ENCODE measurements around the gene MOCS2.
"Not testable (repeated sequence)": the region's sequence is repeated elsewhere in the genome, so short reads cannot be mapped to it uniquely, and the experiment has no call there.

MOCS2 gene

DNA sequence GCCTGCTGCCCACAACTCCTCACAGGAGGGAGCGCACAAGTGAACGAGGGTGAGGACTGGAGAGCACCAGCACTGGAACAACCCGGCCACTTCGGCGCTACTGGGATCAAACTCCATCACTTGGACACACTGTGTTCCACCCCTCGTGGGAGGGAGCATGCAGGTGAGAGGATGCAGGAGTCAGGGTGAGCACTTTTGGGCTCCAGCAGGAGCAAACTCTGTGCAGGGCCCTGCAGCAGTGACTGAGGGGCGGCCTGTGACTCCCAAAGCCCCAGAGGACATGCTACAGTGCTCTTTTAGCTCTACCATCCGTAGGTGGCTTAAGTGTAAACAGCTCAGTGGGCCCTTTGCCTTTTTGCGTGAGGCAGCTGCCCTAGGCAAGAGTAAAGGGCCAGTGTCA, 4.4 kb upstream of the MOCS2 start:
- no peak overlapping the region for H3K9ac ChIP-seq (ENCODE audit: low read length)

DNA sequence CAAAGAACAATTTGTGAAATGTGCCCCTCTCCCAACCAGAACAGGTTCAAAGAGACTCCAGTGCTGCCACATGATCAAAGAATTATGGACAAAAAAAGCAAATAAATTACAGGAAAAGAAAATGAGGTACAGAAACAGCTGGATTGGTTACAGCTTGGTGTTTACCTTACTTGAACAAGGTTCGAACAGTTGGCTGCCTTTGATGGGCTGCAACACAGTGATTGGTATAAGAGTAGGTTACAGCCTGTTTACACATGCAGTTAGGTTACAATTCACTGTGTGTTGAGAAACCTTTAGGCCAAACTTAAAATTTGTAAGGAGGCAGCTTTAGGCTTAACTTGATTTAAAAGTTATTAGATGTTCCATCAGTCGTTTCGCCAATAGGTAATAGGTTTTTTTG, 3.4 kb upstream of the MOCS2 start:
- H3K27me3 ChIP-seq (ENCODE audit: control insufficient read depth, insufficient read depth, low read length) = peaks cover 9% of the 10 kb centered on the region
- H3K36me3 ChIP-seq (ENCODE audit: control insufficient read depth, low read depth, low read length) = no peaks in the 10 kb centered on the region
- H3K9ac ChIP-seq (ENCODE audit: low read length) = no peak overlapping the region
- H3K4me3 ChIP-seq (ENCODE audit: low read length) = no peak overlapping the region
- H3K9me3 ChIP-seq (ENCODE audit: control insufficient read depth, low read depth, low read length) = no peaks in the 10 kb centered on the region
- H3K4me1 ChIP-seq (ENCODE audit: control insufficient read depth, low read depth, low read length) = peaks cover 12% of the 10 kb centered on the region
- H3K27ac ChIP-seq (ENCODE audit: low read length) = no peak overlapping the region

More for the DNA sequence above, 4.4 kb upstream of the MOCS2 start:
- H3K4me3 ChIP-seq (ENCODE audit: low read length) = no peak overlapping the region
- H3K4me1 ChIP-seq (ENCODE audit: control insufficient read depth, low read depth, low read length) = peaks cover 8% of the 10 kb centered on the region
- H3K27me3 ChIP-seq (ENCODE audit: control insufficient read depth, insufficient read depth, low read length) = peaks cover 2% of the 10 kb centered on the region
- no peaks in the 10 kb centered on the region for H3K36me3 ChIP-seq (ENCODE audit: control insufficient read depth, low read depth, low read length)
- H3K27ac ChIP-seq (ENCODE audit: low read length) = no peak overlapping the region
- no peaks in the 10 kb centered on the region for H3K9me3 ChIP-seq (ENCODE audit: control insufficient read depth, low read depth, low read length)

DNA sequence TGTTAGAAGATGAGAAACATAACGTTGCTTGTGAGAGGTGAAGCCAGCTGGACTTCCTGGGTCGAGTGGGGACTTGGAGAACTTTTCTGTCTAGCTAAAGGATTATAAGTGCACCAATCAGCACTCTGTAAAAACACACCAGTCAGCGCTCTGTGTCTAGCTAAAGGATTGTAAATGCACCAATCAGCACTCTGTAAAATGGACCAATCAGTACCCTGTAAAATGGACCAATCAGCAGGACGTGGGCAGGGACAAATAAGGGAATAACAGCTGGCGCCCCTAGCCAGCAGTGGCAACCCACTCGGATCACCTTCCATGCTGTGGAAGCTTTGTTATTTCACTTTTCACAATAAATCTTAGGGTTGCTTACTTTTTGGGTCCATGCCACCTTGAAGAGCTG, 2.8 kb upstream of the MOCS2 start:
- not testable (repeated sequence) for H3K27me3 ChIP-seq (ENCODE audit: control insufficient read depth, insufficient read depth, low read length); H3K9ac ChIP-seq (ENCODE audit: low read length); H3K4me3 ChIP-seq (ENCODE audit: low read length); H3K27ac ChIP-seq (ENCODE audit: low read length); H3K9me3 ChIP-seq (ENCODE audit: control insufficient read depth, low read depth, low read length); H3K36me3 ChIP-seq (ENCODE audit: control insufficient read depth, low read depth, low read length)
- H3K4me1 ChIP-seq (ENCODE audit: control insufficient read depth, low read depth, low read length) = peaks cover 12% of the 10 kb centered on the region

DNA sequence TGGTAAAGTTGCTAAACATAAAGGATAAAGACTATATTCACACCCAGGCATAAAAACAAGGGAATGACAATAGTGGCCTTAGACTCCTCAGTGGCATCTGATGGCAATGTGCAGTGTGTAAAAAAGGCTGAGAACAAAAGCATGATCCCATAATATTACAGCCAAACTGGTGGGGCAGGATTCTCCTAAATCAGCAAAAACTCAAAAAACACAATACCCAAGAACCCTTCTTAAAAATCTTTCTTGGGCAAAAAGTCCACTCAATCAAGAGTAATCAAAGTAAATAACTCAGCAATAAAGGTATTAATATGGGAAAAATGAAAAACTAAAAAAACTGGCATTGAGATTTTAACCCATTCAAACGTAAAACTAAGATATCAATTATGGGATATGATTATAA, 1.6 kb upstream of the MOCS2 start:
- Histone ChIP-seq H3K9me3 (ENCODE audit: control insufficient read depth, low read depth, low read length) (no peaks in the 10 kb centered on the region), H3K27ac (ENCODE audit: low read length) (no peak overlapping the region), H3K9ac (ENCODE audit: low read length) (no peak overlapping the region), H3K4me1 (ENCODE audit: control insufficient read depth, low read depth, low read length) (peaks cover 12% of the 10 kb centered on the region), H3K36me3 (ENCODE audit: control insufficient read depth, low read depth, low read length) (no peaks in the 10 kb centered on the region), H3K4me3 (ENCODE audit: low read length) (peak overlapping the region; percentile 89), H3K27me3 (ENCODE audit: control insufficient read depth, insufficient read depth, low read length) (peaks cover 9% of the 10 kb centered on the region)

DNA sequence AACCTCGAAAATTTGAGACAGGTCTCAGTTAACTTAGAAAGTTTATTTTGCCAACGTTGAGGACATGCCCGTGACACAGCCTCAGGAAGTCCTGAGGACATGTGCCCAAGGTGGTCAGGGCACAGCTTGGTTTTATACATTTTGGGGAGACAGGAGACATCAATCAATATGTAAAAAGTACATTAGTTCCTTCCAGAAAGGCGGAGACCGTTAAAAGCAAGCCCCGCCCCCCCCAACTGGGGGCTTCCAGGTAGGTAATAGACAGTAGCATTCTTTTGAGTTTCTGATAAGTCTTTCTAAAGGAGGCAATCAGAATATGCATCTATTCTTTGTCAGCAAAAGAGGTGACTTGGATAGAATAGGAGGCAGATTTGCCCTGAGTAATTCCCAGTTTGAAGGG, 599 bp upstream of the MOCS2 start:
- H3K9ac ChIP-seq (ENCODE audit: low read length) = peak overlapping the region; percentile 54
- H3K4me1 ChIP-seq (ENCODE audit: control insufficient read depth, low read depth, low read length) = peaks cover 12% of the 10 kb centered on the region
- no peaks in the 10 kb centered on the region for H3K9me3 ChIP-seq (ENCODE audit: control insufficient read depth, low read depth, low read length)
- no peak overlapping the region for H3K27ac ChIP-seq (ENCODE audit: low read length)
- no peaks in the 10 kb centered on the region for H3K36me3 ChIP-seq (ENCODE audit: control insufficient read depth, low read depth, low read length)
- H3K27me3 ChIP-seq (ENCODE audit: control insufficient read depth, insufficient read depth, low read length) = peaks cover 9% of the 10 kb centered on the region
- H3K4me3 ChIP-seq (ENCODE audit: low read length) = peak overlapping the region; percentile 89

DNA sequence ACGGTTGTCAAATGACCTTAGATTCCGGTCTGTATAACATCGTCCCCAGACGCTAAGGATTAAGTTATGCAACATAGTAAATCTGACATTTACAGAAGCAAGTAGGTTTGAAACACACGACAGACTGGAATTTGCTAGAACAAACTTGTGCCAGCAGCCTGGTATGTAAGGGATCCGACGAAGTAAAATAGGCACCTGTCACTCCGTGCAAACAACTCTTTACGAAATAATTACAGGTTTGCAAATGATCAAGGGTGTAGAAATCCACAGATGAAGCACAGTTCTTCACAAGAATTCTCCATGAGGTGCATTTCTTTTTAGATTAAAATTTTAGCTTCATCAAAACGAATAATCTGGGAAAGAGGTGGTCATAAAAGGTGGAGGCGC, 508 bp downstream of the MOCS2 start:
- peak overlapping the region; percentile 89 for H3K4me3 ChIP-seq (ENCODE audit: low read length)
- H3K27me3 ChIP-seq (ENCODE audit: control insufficient read depth, insufficient read depth, low read length) = peaks cover 9% of the 10 kb centered on the region
- H3K27ac ChIP-seq (ENCODE audit: low read length) = no peak overlapping the region

DNA sequence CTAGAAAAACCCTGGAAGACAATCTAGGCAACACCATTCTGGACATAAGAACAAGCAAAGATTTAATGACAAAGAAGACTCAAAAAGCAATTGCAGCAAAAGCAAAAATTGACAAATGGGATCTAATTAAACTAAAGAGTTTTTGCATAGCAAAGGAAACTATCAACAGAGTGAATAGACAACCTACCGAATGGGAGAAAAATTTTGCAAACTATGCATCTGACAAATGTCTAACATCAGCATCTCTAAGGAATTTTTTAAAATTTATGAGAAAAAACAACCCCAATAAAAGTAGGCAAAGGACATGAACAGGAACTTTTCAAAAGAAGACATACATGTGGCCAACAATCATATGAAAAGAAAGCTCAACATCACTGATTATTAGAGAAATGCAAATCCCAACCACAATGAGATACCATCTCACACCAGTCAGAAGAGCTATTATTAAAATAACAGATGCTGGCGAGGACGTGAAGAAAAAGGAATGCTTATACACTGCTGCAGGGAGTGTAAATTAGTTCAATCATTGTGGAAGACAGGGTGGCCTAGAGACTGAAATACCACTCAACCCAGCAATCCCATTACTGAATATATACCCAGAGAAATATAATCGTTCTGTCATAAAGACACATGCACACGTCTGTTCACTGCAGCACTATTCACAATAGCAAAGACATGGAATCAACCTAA, 3.8 kb downstream of the MOCS2 start:
- no peak overlapping the region for H3K9ac ChIP-seq (ENCODE audit: low read length)
- H3K36me3 ChIP-seq (ENCODE audit: control insufficient read depth, low read depth, low read length) = no peaks in the 10 kb centered on the region
- H3K27me3 ChIP-seq (ENCODE audit: control insufficient read depth, insufficient read depth, low read length) = peaks cover 9% of the 10 kb centered on the region
- H3K27ac ChIP-seq (ENCODE audit: low read length) = no peak overlapping the region
- H3K4me3 ChIP-seq (ENCODE audit: low read length) = no peak overlapping the region
- H3K9me3 ChIP-seq (ENCODE audit: control insufficient read depth, low read depth, low read length) = no peaks in the 10 kb centered on the region
- H3K4me1 ChIP-seq (ENCODE audit: control insufficient read depth, low read depth, low read length) = peaks cover 10% of the 10 kb centered on the region

More for the DNA sequence above, 508 bp downstream of the MOCS2 start:
- Histone ChIP-seq H3K36me3 (ENCODE audit: control insufficient read depth, low read depth, low read length) (no peaks in the 10 kb centered on the region), H3K9ac (ENCODE audit: low read length) (peak overlapping the region; percentile 54), H3K4me1 (ENCODE audit: control insufficient read depth, low read depth, low read length) (peaks cover 12% of the 10 kb centered on the region), H3K9me3 (ENCODE audit: control insufficient read depth, low read depth, low read length) (no peaks in the 10 kb centered on the region)

DNA sequence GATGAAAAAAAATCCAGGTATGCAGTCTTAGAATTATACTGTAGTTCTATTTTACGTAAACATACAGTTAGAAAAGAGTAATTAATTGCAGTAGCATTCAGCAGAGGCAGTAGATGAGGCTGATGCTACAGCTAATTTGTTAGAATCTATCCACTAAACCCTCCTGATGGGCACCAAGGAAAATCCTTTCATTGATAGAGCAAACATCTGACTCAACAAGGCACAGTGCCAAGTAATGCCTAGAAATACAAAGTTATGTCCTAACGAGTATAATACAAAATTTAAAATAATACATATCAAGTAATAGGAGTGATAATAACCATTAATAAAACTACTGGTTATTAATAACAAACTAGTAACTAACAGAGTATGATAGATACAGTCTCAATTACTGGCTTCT, 9.0 kb downstream of the MOCS2 start:
- Histone ChIP-seq H3K4me3 (ENCODE audit: low read length) (no peak overlapping the region), H3K27ac (ENCODE audit: low read length) (no peak overlapping the region), H3K9me3 (ENCODE audit: control insufficient read depth, low read depth, low read length) (no peaks in the 10 kb centered on the region), H3K4me1 (ENCODE audit: control insufficient read depth, low read depth, low read length) (no peaks in the 10 kb centered on the region), H3K9ac (ENCODE audit: low read length) (no peak overlapping the region), H3K27me3 (ENCODE audit: control insufficient read depth, insufficient read depth, low read length) (no peaks in the 10 kb centered on the region), H3K36me3 (ENCODE audit: control insufficient read depth, low read depth, low read length) (no peaks in the 10 kb centered on the region)

DNA sequence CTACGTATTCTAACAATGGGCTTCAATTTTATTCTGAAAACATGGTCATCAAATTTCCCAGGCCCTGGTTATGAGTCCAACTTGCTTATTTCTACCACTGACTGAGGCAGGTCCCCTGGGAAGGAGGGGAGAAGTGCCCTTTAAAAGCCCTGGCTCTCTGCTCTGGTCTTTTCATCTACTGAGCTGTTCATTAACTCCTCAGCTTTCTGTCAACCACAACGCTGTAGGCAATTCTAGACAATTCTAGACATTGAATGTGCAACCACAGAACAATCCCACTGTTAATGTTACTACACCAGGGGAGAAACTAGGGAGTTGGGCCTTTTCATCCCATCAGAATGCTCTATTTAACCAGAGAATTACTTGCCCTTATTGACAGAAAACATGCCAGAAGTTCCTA, 10.0 kb downstream of the MOCS2 start:
- Histone ChIP-seq H3K4me3 (ENCODE audit: low read length) (no peak overlapping the region), H3K9me3 (ENCODE audit: control insufficient read depth, low read depth, low read length) (no peaks in the 10 kb centered on the region), H3K4me1 (ENCODE audit: control insufficient read depth, low read depth, low read length) (no peaks in the 10 kb centered on the region), H3K9ac (ENCODE audit: low read length) (no peak overlapping the region), H3K36me3 (ENCODE audit: control insufficient read depth, low read depth, low read length) (no peaks in the 10 kb centered on the region), H3K27me3 (ENCODE audit: control insufficient read depth, insufficient read depth, low read length) (no peaks in the 10 kb centered on the region), H3K27ac (ENCODE audit: low read length) (no peak overlapping the region)

DNA sequence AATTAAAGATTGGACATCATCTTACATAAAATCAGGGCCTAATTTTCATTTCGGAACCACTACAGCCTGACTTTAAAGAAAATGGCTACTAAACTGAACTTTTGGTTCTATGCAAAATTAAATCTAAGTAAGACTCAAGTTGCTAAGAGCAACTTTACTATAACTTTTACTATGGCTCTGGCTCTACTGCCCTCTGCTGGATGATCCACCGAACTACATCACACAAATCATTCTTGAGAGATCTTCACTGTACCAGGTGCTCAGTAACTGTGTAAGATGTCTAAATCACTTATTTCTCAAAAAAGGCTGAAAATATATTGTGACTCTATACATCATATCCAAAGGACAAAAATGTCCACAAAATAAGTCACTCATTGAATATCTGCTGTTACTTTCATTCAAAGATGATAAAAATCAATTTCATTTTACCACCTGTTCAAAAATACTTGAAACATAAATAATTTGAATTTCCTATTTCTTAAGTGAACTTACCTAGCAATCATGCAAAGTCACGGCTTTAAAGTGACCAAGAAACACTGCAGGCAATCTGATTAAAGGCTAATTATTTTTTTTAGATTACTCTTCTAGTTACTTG, 13.5 kb downstream of the MOCS2 start:
- H3K9ac ChIP-seq (ENCODE audit: low read length) = no peak overlapping the region
- no peak overlapping the region for H3K4me3 ChIP-seq (ENCODE audit: low read length)
- H3K9me3 ChIP-seq (ENCODE audit: control insufficient read depth, low read depth, low read length) = no peaks in the 10 kb centered on the region
- no peak overlapping the region for H3K27ac ChIP-seq (ENCODE audit: low read length)
- no peaks in the 10 kb centered on the region for H3K4me1 ChIP-seq (ENCODE audit: control insufficient read depth, low read depth, low read length)
- H3K36me3 ChIP-seq (ENCODE audit: control insufficient read depth, low read depth, low read length) = no peaks in the 10 kb centered on the region
- no peaks in the 10 kb centered on the region for H3K27me3 ChIP-seq (ENCODE audit: control insufficient read depth, insufficient read depth, low read length)

DNA sequence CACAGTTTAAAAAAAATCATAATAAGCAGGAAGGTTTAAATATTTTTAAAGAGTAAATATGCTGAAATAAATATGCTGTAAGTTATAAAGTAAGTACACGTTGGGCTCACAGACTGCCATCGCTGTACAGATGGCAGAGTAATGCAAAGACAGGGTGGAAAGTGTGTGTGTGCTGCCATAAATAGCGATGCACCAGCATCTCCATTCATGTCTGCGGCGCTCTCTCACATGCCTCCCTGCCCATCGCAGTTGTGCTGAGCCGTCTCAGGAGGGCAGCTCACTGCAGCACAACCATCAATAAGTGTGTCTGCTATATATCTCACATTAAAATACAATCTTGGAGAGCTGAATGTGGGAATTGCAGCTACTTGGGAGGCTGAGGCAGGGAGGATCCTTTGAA, 14.3 kb downstream of the MOCS2 start:
- H3K4me1 ChIP-seq (ENCODE audit: control insufficient read depth, low read depth, low read length) = no peaks in the 10 kb centered on the region
- no peaks in the 10 kb centered on the region for H3K36me3 ChIP-seq (ENCODE audit: control insufficient read depth, low read depth, low read length)
- H3K4me3 ChIP-seq (ENCODE audit: low read length) = no peak overlapping the region
- no peaks in the 10 kb centered on the region for H3K9me3 ChIP-seq (ENCODE audit: control insufficient read depth, low read depth, low read length)
- no peaks in the 10 kb centered on the region for H3K27me3 ChIP-seq (ENCODE audit: control insufficient read depth, insufficient read depth, low read length)
- no peak overlapping the region for H3K27ac ChIP-seq (ENCODE audit: low read length)
- no peak overlapping the region for H3K9ac ChIP-seq (ENCODE audit: low read length)

DNA sequence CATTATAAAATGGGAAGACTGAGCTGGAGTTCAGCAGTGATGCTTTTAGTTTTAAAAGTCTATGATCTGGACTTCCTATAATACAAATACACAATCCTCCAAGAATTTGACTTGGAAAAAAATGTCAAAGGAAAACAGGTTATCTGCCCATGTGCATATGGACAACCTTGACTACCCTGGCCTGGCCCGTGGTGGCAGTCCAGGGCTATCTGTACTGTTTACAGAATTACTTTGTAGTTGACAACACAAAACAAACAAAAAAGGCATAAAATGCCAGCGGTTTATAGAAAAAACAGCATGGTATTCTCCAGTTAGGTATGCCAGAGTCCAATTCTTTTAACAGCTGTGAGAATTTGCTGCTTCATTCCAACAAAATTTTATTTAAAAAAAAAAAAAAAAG, 17.3 kb downstream of the MOCS2 start:
- H3K4me1 ChIP-seq (ENCODE audit: control insufficient read depth, low read depth, low read length) = no peaks in the 10 kb centered on the region
- H3K4me3 ChIP-seq (ENCODE audit: low read length) = no peak overlapping the region
- H3K27ac ChIP-seq (ENCODE audit: low read length) = no peak overlapping the region
- H3K9me3 ChIP-seq (ENCODE audit: control insufficient read depth, low read depth, low read length) = no peaks in the 10 kb centered on the region
- H3K36me3 ChIP-seq (ENCODE audit: control insufficient read depth, low read depth, low read length) = no peaks in the 10 kb centered on the region
- no peaks in the 10 kb centered on the region for H3K27me3 ChIP-seq (ENCODE audit: control insufficient read depth, insufficient read depth, low read length)
- H3K9ac ChIP-seq (ENCODE audit: low read length) = no peak overlapping the region
